Activated T-cell treated with anti-CD3 and anti-CD28 coated beads, Interleukin-2, amount 50 U/mL, for 72 hours (primary cell): ENCODE measurements around the gene SMYD3. TPM values are rescaled to one million over a fixed set of nuclear protein-coding genes. Genes with fewer than 3 reads are reported as not detected.

Experiments
- ATAC-seq, 2 donors: fragments of 150-1000 bp; cut with Tn5 transposase; replicated peaks in 1 of 2; 2 replicates each; pipeline ENCODE4 v1.10.0; 2021; ENCODE audit warnings: moderate library complexity in 2 of 2, mild to moderate bottlenecking in 1 of 2
- DNase-seq, 2 donors: peaks; one replicate each; pipeline ENCODE4 v3.0.0; 2021 to 2022; ENCODE audit warnings: mixed read lengths in 1 of 2
- H3K27ac Mint-ChIP-seq: one replicate; pipeline ENCODE4 v1.8.0; 2022; ENCODE audit warnings: mild to moderate bottlenecking, moderate library complexity, mixed read lengths
- H3K27me3 Mint-ChIP-seq: one replicate; pipeline ENCODE4 v1.8.0; 2022; ENCODE audit warnings: low read depth, mixed read lengths
- H3K36me3 Mint-ChIP-seq, 2 donors: one replicate each; pipeline ENCODE4 v1.8.0; 2022; ENCODE audit warnings: mixed read lengths in 2 of 2, mild to moderate bottlenecking in 1 of 2; ENCODE audit not compliant: insufficient read depth in 2 of 2
- H3K4me1 Mint-ChIP-seq: one replicate; pipeline ENCODE4 v1.8.0; 2022; ENCODE audit warnings: low read depth, mixed read lengths
- H3K4me3 Mint-ChIP-seq, 2 donors: one replicate each; pipeline ENCODE4 v1.8.0; 2022; ENCODE audit warnings: mild to moderate bottlenecking in 2 of 2, mixed read lengths in 2 of 2, moderate library complexity in 2 of 2
- H3K9me3 Mint-ChIP-seq, 2 donors: one replicate each; pipeline ENCODE4 v1.8.0; 2022; ENCODE audit warnings: mixed read lengths in 2 of 2
- total RNA-seq, 2 donors: library from RNA; stranded (reverse); gene quantifications; one replicate each; pipeline ENCODE4 v1.2.3, GENCODE V29; 2022

SMYD3 gene
- total RNA-seq, 2 donors from 2014 or later = 19.1 to 21.0 TPM

GRCh38 chr1:245700631-245701030, 806.4 kb downstream of the SMYD3 start:
- Mint-ChIP-seq H3K27me3 (no peaks in the 10 kb centered on the region), H3K27ac (no peak overlapping the region), H3K4me3 (no peak overlapping the region), H3K9me3 (no peaks in the 10 kb centered on the region), H3K4me1 (no peaks in the 10 kb centered on the region), H3K36me3 (no peaks in the 10 kb centered on the region)
- ATAC-seq (no peak), DNase-seq (no peak)

Other genes with a start within 250 kb of the SMYD3 start
- 10 to 100 TPM; 13.5 to 15.0 TPM for gene TFB2M, start 59.0 kb upstream of the SMYD3 start, total RNA-seq
- 10 to 100 TPM; 28.0 to 30.4 TPM for gene CNST, start 59.2 kb upstream of the SMYD3 start, total RNA-seq
- 10 to 100 TPM; 20.7 to 23.7 TPM for gene SCCPDH, start 217.1 kb upstream of the SMYD3 start, total RNA-seq